ENCODE measurements around the gene ECD.

ECD gene

DNA sequence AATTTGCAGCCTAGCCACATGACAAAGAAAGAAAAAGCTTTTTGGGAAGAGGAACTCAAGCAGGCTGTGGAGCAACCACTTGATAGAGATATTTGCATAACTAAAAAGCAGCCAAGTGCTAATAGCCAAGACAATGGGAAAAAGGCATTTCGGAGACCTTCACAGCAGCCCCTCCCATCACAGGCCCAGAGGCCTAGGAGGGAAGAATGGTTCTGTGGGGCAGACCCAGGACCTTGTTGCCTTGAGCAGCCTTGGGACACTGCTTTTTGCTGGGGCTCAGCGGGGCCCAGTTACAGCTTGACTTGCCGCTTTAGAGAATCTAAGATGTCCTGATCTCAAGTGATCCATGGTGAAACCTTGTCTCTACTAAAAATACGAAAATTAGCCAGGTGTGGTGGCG, 38.6 kb upstream of the ECD start:
- no peak overlapping the region for H3K4me3 ChIP-seq (ENCODE audit: low read depth, low read length)
- TF ChIP-seq, protein P1, sequence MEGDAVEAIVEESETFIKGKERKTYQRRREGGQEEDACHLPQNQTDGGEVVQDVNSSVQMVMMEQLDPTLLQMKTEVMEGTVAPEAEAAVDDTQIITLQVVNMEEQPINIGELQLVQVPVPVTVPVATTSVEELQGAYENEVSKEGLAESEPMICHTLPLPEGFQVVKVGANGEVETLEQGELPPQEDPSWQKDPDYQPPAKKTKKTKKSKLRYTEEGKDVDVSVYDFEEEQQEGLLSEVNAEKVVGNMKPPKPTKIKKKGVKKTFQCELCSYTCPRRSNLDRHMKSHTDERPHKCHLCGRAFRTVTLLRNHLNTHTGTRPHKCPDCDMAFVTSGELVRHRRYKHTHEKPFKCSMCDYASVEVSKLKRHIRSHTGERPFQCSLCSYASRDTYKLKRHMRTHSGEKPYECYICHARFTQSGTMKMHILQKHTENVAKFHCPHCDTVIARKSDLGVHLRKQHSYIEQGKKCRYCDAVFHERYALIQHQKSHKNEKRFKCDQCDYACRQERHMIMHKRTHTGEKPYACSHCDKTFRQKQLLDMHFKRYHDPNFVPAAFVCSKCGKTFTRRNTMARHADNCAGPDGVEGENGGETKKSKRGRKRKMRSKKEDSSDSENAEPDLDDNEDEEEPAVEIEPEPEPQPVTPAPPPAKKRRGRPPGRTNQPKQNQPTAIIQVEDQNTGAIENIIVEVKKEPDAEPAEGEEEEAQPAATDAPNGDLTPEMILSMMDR (IDR thresholded peaks at IDR 0.05; ENCODE audit: borderline replicate concordance, insufficient read depth, low read depth, low read length) = no peak

DNA sequence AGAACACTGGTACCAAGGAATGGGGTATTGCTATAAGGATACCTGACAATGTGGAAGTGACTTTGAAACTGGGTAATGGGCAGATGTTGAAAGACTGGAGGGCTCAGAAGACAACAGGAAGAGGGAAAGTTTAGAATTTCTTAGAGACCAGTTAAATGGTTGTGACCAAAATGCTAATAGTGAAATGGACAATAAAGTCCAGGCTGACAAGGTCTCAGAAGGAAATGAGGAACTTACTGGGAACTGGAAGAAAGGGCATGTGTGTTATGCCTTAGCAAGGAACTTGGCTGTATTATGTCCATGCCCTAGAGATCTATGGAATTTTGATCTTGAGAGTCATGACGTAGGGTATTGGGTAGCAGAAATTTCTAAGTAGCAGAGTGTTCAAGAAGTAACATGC, 38.1 kb upstream of the ECD start:
- TF ChIP-seq, protein P1 (IDR thresholded peaks at IDR 0.05; ENCODE audit: borderline replicate concordance, insufficient read depth, low read depth, low read length) = no peak
- no peak overlapping the region for H3K4me3 ChIP-seq (ENCODE audit: low read depth, low read length)

DNA sequence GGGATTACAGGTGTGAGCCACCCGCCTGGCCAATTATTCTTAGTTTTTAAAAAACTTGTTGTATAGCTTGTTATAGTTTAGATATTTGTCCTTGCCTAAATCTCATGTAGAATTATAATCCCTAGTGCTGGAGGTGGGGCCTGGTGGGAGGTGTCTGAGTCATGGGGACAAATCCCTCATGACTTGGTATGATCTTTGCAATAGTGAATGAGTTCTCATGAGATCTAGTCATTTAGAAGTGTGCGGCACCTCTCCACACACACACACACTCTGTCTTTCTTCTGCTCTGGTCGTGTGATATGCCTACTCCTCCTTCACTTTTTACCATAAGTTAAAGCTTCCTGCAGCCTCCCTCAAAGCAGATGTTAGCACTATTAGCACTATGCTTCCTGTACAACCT, 37.3 kb upstream of the ECD start:
- H3K4me3 ChIP-seq (ENCODE audit: low read depth, low read length) = no peak overlapping the region
- TF ChIP-seq, protein P1 (IDR thresholded peaks at IDR 0.05; ENCODE audit: borderline replicate concordance, insufficient read depth, low read depth, low read length) = no peak

DNA sequence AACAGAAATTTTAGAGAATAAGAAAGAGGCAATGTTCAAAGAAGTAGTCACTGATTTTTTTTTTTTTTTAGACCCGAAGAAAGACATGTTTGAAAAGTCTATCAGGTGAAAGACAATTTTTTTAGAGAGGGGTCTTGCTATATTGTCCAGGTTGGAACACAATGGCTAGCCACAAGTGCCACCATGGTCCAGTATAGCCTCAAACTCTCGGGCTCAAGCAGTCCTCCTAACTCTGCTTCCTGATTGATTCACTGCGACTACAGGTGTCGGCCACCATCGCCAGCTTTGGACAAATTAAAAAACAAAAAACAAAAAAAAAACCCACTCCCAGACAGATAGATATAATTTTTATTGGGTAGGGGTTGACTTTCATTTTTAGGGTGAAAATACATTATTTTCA, 22.4 kb upstream of the ECD start:
- no peak overlapping the region for H3K4me3 ChIP-seq (ENCODE audit: low read depth, low read length)
- TF ChIP-seq, protein P1 (IDR thresholded peaks at IDR 0.05; ENCODE audit: borderline replicate concordance, insufficient read depth, low read depth, low read length) = no peak

DNA sequence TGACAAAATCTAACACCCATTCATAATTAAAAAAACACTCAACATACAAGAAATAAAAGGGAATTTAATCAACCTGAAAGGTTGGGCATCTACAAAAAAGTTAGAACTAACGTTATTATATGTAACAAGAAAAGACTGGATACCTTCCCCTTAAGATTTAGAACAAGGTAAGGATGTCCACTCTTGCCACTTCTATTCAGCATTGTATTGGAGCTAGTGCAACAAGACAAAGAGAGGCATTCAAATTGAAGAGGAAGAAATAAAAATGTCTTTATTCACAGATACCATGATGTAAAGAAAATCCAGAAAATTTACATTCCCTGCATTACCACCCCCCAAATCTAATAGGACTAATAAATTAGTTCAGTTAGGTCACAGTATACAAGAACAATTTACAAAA, 18.5 kb upstream of the ECD start:
- TF ChIP-seq, protein P1 (IDR thresholded peaks at IDR 0.05; ENCODE audit: borderline replicate concordance, insufficient read depth, low read depth, low read length) = no peak
- H3K4me3 ChIP-seq (ENCODE audit: low read depth, low read length) = no peak overlapping the region

DNA sequence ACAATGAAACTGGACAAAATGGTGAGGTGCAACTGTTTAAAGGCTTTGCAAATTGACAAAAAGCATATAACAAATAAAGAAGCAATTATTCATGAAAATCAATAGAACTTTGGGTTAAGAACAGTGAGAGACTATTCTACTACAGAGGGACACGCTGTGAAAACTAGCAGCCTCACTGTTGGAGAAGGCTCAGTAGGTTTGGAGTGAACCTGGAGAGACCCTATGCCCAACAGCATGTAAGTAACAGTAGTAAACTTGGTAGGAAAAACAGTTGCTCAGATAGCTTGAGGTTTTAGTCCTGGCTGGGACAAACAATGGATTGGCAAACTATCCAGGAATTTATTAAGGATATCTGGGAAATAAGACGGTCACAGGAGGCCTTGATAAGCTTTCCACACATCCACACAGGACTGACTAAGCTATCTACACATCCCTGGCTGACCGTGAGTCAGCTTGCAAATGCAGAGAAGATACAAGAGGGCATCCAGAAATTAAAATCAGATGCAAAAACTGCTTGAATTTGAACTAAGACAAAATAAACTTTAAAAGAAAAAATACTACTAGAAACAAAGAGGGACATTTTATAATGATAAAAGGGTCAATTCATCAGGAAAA, 16.0 kb upstream of the ECD start:
- TF ChIP-seq, protein P1 (IDR thresholded peaks at IDR 0.05; ENCODE audit: borderline replicate concordance, insufficient read depth, low read depth, low read length) = no peak
- H3K4me3 ChIP-seq (ENCODE audit: low read depth, low read length) = no peak overlapping the region

DNA sequence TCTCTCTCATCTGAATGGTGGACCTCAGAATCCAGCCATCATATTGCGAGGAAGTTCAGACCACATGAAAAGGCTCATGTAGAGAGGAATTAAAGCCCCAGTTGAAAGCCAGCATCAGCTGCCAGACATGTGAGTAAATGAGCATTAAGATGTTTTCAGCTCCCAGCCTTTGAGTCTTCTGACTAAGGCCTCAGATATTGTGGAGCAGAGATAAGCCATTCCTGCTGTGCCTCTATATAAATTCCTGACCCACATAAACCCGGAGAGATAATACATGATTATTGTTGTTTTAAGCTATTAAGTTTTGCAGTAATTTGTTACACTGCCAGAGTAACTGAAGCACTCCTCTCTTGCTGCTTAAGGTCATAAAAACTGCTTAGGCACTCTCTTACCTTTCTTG, 14.8 kb upstream of the ECD start:
- TF ChIP-seq, protein P1 (IDR thresholded peaks at IDR 0.05; ENCODE audit: borderline replicate concordance, insufficient read depth, low read depth, low read length) = no peak
- H3K4me3 ChIP-seq (ENCODE audit: low read depth, low read length) = no peak overlapping the region

Data from GM12875 (cell line).